Measurements from ENCODE around the gene NAT8L.

GRCh38 chr4:2054217-2054616, 4.9 kb upstream of the NAT8L start:
- no peak for TF ChIP-seq EZH2 (IDR thresholded peaks at IDR 0.05; ENCODE audit: borderline replicate concordance, insufficient read depth, low read depth, low read length, poor library complexity, severe bottlenecking)
- TF ChIP-seq, protein P1, sequence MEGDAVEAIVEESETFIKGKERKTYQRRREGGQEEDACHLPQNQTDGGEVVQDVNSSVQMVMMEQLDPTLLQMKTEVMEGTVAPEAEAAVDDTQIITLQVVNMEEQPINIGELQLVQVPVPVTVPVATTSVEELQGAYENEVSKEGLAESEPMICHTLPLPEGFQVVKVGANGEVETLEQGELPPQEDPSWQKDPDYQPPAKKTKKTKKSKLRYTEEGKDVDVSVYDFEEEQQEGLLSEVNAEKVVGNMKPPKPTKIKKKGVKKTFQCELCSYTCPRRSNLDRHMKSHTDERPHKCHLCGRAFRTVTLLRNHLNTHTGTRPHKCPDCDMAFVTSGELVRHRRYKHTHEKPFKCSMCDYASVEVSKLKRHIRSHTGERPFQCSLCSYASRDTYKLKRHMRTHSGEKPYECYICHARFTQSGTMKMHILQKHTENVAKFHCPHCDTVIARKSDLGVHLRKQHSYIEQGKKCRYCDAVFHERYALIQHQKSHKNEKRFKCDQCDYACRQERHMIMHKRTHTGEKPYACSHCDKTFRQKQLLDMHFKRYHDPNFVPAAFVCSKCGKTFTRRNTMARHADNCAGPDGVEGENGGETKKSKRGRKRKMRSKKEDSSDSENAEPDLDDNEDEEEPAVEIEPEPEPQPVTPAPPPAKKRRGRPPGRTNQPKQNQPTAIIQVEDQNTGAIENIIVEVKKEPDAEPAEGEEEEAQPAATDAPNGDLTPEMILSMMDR (IDR thresholded peaks at IDR 0.05), result no peak
